T-helper 2 cell (primary cell): ENCODE measurements around the gene EDA2R.

Source experiments
- DNase-seq, 5 experiments: peaks; one replicate each; pipeline versions ENCODE4 v3.0.0 to v3.0.0-alpha.2; 2012 to 2022
- total RNA-seq, 2 donors: gene quantifications; one replicate each; lab custom pipeline; 2026; lab: John Stamatoyannopoulos, UW

The EDA2R gene, protein sequence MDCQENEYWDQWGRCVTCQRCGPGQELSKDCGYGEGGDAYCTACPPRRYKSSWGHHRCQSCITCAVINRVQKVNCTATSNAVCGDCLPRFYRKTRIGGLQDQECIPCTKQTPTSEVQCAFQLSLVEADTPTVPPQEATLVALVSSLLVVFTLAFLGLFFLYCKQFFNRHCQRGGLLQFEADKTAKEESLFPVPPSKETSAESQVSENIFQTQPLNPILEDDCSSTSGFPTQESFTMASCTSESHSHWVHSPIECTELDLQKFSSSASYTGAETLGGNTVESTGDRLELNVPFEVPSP
- 0 to 1.1 reads per million in 2 donors for total RNA-seq

DNA sequence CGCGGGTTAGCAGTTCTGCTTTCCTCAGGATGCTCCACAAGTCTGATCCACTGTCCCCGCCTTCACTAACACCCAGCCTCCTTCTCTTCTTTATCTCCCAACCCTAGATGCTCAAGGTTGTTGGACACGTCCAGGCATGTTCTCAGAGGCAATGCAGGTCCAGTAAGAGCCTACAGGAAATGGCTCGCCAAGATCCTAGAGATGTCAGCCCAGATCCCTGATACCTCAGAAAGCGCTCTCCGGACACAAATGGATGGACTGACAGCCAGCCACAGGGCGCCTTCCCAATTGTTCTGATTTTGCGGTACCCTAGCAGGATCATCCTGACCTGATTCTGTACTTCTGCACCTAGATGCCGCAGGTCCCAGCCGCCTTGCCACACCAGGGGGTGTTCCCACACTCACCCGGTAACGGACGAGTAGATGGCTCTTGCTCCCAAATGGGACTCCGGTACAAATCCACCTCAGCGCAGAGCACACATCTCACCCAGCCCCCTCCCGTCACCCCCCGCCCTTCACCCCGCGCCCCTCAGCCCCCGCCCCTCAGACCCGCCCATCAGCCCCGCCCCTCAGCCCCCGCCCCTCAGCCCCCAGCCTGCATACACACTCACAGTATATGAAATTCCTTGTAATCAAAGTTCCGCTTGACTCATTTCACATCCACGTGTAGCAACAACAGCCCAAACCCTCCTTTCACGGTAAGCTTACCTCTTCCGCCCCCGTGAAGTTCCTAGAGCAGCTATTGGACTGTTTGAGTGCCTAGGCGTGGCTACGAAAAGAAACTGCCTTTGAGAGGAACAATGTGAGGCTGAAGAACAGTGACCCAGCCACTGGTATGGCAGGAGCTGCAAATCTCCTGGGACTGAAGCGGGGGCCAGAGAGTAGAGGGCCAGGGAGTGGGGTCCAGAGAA is at the start of gene EDA2R:
EDA2R (minus strand) TSS at position 488 of the 910 bp plus-strand sequence. CDS start 23,058 bp downstream, outside the sequence.
- peak in 1 of 5 experiments; percentile 79 for DNase-seq

DNA sequence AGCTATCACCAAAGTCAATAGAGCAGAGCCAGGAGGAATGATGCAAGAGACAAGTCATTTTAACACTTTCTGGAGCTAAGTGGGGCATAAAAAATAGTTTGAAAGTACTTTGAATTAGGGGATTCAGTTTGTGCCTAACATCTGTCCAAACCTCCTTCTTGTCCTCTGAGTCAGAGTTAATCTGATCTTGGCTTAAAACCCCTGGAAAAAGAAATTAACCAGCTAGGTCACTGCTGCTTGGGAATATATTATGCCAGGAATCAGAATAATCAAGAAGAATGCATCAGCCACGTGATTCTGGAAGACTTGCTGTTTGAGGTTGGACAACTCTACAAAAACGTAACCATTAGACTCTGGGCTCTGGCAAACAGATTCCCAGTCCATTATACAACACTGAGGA is 45.3 kb upstream of the EDA2R start:
- no peak for DNase-seq

DNA sequence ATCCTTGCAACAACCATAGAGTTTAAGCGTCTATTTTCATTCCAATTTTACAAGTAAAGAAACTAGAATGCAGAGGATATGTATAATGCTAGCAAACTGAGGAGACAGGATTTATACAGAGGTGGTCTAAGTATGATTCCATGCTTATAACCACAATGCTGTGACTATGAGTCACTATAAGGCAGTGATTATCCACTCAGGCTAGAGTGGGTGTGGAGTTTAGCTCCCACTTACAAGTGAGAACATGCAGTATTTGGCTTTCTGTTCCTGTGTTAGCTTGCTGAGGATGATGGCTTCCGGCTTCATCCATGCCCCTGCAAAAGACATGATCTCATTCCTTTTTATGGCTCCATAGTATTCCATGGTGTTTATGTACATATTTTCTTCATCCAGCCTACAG is 41.6 kb upstream of the EDA2R start:
- DNase-seq: no peak

DNA sequence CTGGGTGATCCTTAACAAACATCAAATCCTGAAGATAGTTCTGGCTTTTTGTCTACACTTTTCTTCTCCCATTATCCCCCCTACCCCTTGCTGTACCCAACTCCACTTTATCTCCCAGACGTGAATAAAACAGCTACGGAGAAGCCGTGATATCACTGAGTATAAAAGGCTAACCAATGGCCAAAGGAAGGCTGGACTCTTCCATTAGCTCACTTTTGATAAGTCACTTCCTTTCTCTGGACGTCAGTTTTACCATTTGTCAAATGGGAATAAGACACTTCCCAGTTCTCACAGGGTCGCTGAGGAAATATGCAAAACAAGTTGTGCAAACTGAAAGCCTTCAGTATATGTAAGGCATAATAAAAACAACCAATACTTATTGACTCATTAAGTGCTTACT is 38.6 kb upstream of the EDA2R start:
- DNase-seq: no peak

DNA sequence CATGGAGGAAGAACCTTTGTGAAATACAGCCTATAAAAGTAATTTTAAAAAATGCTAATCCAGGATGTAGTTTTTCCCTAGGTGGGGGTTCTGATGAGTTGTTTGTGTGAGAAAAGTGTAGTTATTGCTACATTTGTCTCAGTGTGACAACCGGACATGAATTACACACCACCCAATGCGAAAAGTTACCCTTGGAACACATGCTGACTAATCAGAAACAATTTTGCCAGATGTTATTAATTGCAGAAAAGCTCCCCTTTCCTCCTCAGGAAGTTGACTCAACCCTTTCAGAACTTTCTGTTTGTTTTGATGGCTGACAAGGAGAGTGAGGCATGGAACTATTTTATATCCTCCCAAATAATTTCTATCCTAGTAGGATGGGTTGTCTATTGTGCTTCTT is 38.1 kb upstream of the EDA2R start:
- no peak for DNase-seq

DNA sequence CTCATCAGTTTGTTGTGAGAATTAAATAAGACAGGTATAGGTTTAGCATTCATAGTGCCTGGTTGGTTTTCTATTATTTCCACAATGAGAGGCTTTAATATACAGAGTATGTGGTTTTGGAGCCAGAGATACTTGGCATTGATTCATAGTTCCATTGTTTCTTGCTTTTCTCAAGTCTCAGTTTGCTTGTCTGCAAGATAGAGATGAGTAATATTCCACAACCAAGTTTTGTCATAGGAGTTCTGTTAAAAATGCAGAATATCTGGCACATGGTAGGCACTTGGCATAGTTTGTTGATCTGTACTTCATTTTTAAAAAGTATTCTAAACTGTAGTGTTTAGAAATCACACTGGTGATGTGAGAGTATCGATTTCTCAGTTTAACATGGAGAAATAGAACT is 37.5 kb upstream of the EDA2R start:
- DNase-seq: no peak

DNA sequence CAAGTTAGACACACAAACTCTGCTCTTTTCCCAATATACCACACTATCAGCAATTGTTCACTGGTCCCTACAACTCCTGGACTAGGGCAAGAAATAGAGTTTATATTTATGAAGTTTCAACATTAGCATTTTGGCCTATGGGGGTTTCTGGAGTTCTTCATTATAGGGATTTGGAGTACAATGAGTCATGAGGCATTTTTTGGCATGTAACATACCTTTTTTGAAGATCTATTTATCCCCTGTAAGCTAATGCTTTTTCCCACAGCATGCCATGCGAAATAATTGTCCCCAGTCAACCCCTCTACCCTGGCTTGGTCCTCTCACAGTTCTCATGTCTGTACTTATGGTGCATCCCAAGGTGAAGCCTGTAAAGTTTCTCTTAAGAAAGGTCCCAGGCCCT is 36.7 kb upstream of the EDA2R start:
- no peak for DNase-seq

DNA sequence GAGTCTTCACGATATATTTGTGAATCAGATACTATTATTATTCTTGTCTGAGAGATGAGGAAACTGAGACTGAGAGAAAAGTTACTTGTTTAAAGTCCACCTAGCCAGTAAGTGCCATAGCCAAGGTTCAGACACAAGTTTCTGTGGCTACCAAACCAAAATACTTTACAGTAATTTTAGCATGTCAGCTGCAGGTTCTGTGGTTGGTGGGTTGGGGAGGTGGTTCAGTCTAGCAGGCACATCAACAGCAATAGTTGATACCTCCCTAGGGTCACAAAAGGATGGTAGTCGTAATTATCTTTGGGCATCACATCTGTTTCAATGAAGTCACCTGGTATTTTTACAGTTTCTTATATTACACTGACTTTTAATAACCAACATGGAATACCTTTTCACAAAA is 35.6 kb upstream of the EDA2R start:
- no peak for DNase-seq

DNA sequence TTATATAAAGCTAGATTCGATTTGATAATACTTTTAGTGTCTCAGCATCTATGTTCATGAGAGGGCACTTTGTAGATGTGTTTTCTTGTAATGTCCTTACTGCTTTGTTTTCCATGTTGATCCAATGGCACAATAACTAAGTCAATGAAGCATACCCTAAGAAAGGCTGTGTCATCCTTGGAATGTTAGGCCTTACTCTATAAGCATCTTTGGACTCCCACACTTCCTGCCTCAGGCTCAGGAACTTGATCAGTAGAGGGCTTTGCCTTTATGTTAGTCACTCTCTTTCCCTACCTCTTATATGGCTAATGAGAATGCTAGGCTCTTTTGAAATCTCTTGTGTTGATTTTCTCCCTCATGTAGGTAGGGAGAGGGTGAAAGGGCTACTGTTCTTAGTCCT is 33.2 kb upstream of the EDA2R start:
- DNase-seq: no peak

DNA sequence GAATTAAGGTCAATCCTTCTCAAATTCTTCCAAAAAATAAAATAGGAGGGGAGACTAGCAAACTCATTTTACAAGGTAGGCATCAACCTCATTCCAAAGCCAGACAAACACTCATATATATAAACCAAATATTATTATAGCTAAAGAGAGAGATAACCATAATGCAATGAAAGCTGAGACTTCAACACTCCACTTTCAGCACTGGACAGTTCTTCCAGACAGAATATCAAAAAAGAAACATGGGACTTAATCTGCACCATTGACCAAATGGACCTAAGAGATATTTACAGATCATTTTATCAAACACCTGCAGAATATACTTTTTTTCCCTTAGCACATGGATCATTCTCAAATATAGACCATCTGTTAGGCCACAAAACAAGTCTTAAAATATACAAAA is 15.5 kb upstream of the EDA2R start:
- no peak for DNase-seq

DNA sequence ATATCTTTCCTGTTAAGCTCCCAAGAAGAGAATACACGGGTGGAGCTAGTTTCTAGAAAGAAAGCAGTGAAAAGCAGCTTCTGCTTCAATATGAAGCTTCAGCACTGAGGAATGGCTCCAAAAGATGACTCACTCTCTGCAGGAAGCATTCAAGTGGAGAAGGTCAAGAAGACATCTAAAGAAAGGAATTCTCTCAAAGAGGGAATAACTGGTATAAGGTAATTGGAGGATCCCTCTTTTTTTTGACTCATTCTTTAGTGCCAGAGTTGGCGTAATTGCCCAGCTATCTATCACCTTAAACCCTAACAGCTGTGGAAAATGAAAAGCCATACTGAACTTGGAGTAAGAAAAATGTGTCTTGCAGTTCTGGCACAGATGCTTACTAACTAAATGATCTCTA is 3.5 kb downstream of the EDA2R start:
- DNase-seq: no peak

DNA sequence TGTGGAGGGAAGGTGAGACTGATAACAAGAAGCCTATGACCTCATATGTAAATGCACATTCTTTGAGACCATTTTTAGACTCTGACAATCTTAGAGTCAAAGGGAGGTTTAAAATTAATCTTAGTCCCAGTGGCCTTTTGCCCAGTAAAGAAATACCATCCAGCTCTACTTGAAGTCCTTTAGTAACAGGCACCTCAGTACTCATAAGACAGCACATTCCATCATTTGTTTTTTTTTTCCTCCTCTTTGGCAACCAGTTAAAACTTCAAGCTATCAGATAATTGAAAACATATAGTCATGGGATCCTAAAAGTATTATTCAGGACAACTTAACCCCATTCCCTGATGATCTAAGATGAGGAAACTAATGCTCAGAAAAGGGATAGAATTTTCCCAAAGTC is 4.6 kb downstream of the EDA2R start:
- no peak for DNase-seq

DNA sequence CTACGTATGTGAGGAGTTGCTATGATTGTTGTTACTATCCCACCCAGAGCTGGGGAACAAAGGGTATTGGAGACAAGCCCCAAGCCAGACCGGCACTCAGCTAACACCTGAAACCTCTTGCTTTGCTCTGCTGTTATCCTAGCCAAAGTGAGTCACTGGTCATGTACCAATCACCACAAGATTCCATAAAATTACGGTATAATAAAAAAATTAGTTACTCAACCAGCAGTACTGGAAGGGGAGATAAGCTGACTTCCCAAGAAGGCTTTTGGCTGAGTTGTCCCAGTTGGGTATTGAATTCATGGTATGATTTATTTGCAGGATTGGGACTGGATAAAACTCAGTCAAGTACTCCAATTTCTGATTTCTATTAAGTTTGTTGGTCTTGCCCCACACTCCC is 5.3 kb downstream of the EDA2R start:
- DNase-seq: no peak

DNA sequence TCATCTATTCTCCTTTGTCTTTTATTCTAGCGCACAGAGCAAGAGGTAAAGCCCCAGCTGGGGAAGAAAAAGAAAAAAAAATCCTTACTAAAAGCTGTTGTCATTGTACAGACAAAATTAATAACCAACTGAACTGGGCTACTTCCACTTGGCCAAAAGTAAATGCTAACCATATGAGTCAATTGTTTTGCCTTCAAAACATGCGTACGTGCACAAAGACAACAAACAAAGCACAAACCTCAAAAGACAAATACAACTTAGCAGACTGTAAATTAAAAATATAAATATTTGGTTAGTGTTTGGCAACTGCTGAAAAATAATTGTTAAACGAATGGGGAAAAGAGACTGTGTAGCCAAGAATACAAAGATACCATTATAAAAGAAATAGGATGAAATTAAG is 5.9 kb downstream of the EDA2R start:
- no peak for DNase-seq

DNA sequence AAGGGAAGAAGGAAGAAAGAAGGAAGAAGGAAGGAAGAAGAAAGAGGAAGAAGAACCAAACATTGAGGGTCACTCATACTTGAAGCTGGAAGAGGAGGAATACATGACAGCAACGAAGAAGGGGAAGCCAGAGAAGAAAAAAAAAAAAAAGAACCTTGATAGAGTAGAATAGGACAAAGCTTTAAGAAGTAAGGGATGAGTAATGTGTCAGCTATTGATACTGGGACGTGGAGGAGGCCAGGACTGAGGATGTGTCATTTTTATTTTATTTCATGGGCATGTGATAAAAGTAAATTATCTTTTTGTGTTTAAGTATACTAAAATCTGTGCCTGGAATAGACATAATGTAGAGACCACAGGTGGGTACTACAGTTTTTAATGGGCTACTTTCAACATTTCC is 6.4 kb downstream of the EDA2R start:
- no peak for DNase-seq

DNA sequence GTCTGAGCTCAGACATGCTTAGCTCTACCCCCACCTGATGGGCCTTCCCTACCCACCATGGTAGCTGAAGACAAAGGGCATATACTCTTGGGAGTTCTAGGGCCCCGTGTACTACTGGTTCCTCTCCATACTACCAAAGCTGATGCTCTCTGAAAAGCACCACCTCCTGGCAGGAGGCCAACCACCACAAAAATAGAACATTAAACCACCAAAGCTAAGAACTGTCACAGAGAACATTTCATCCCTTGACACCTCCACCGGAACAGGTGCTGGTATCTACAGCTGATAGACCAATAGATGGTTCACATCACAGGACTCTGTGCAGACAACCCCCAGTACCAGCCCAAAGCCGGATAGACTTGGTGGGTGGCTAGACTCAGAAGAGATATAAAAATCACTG is 13.4 kb downstream of the EDA2R start:
- peak in 1 of 5 experiments; percentile 3 for DNase-seq

DNA sequence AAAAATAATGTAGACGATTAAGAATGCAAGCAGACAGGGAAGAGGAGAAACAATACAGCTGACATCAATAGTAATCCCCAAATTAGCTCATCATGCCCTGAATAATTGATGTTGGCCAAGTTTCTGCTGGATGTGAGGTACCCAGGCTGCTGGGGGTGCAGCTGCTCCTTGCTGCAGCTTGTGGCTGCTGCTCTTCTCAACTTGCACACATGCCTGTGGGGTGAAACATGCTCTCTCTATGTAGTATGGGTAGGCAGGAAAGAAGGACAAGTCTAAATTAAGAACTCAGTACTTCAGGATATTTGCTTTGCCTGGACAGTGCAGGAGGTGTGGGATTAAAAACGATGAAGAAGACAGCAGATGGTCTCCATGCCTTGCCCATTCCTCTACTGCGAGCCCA is 16.7 kb downstream of the EDA2R start:
- DNase-seq: no peak

DNA sequence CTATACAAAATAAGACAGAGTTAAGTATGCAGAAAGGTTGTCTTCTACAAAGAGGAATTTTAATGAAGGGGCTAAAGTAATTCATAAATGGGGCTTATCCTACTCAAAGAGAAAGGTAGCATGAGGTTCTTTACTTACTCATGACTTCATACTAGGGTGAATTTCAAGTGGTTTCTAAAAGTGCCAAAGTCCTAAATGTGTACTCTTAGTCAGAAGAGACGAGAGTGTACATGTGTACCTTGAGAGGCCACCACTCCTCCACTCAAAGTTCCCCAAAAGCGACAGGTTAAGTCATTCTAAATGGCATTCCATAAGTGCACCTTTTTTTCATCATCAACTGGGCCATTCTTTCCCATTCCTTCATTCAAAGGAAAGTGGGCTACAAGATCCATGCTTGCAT is 21.9 kb downstream of the EDA2R start:
- no peak for DNase-seq

DNA sequence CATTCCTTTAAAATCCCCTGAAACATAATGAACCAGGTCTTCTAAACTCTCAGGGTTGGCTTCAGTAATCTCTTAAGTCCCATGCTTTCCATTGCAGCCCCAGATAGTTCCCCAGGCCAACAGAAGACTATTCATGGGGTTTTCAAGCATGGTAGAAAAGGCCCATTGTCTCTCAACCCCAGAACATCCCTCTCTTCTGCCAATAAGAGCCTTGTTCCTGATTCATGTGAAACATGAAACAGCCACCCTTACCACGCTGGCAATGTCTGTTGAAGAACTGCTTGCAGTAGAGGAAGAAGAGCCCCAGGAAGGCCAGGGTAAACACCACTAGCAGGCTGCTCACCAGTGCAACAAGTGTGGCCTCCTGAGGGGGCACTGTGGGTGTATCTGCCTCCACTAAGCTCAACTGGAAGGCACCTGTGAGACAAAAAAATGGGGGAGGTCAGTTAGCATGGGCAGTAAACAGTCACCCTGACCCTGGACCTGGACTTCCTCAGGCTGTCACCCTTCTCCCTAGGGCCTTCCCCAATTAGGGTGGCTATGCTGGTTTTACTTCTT is 36.4 kb downstream of the EDA2R start:
- no peak for DNase-seq

DNA sequence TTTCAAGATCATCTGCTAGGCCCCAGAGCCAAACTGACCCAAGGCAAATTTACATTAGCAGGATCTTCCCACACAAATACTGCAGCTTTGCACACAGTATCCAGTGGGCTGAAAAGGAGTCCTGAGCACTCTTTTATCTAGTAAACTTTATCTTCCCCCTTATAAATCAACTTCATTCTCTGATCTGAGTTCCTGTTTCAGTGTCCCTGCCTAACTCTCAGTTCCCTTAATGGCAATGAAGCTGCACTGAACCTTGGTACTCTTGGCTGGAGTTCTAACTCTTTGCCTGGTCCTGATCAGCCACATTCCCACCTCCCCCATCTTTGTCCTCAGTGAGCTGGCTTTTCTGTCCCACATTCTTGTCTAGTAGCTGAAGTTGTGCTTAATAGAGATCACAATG is 37.4 kb downstream of the EDA2R start:
- no peak for DNase-seq

DNA sequence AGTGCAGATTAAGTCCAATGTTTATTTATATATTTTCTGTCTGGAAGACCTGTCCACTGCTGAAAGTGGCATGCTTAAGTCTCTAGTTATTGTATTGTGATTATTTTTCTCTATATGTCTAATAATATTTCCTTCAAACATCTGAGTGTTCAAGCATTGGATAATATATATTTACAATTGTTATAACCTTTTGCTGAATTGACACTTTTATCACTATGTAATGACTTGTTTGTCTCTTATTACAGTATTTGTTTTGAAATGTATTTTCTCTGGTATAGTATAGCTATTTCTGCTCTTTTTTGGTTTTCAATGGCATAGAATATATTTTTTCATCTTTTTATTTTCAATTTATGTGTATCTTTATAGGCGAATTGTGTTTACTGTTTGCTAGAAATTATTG is 59.7 kb downstream of the EDA2R start:
- DNase-seq: no peak

DNA sequence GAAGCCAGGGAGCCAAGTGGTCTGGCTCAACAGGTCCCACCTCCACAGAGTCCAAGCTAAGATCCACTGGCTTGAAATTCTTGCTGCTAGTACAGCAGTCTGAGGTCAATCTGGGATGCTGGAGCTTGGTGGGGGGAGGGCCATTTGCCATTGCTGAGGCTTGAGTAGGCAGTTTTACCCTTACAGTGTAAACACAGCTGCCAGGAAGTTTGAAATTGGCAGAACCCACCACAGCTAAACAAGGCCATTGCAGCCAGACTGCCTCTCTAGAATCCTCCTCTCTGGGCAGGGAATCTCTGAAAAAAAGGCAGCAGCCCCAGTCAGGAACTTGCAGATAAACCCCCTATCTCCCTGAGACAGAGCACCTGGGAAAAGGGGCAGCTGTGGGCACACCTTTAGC is 84.9 kb downstream of the EDA2R start:
- no peak for DNase-seq

DNA sequence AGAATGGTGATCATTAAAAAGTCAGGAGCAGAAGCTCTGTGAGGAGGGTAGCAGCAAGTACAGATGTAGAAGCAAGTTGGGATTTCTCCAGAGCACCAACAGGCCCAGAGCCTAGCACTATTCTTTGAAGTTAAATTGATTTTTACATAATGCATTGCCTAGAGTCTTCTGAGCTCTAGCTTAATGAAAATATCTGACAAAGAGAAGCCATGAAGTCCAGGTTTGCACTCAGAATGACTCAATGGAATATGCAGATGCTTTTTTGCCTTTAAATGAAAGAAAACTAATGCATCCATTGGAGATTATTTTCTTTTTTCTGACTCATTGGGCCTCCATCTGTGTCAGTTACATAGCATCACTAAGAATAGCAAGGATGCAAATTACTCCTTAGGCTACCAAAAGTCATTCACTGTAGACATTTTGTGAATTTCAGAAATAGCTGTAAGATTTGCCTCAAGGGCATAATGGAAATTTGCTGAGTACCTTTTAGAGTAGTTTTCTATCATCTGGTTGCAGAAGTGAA is 91.0 kb downstream of the EDA2R start:
- no peak for DNase-seq
